Glutamatergic neuron (in vitro differentiated cells): ENCODE measurements around the gene BMPR1B. TPM values are rescaled to one million over a fixed set of nuclear protein-coding genes. Genes with fewer than 3 reads are reported as not detected.

ENCODE experiments used
- DNase-seq: peaks from one replicate; pipeline ENCODE4 v3.0.0; 2022
- H3K27ac Mint-ChIP-seq: one replicate; pipeline ENCODE4 v1.8.0; 2020; ENCODE audit warnings: mild to moderate bottlenecking, mixed read lengths, inconsistent platforms; ENCODE audit not compliant: unreplicated experiment
- H3K27me3 Mint-ChIP-seq: one replicate; pipeline ENCODE4 v1.8.0; 2020; ENCODE audit warnings: mild to moderate bottlenecking, moderate library complexity, mixed read lengths, inconsistent platforms; ENCODE audit not compliant: unreplicated experiment
- H3K36me3 Mint-ChIP-seq: one replicate; pipeline ENCODE4 v1.8.0; 2020; ENCODE audit warnings: mild to moderate bottlenecking, mixed read lengths, inconsistent platforms; ENCODE audit not compliant: unreplicated experiment
- H3K4me1 Mint-ChIP-seq: one replicate; pipeline ENCODE4 v1.8.0; 2020; ENCODE audit warnings: mild to moderate bottlenecking, low read depth, mixed read lengths, inconsistent platforms; ENCODE audit not compliant: unreplicated experiment
- H3K4me3 Mint-ChIP-seq: one replicate; pipeline ENCODE4 v1.8.0; 2020; ENCODE audit warnings: mild to moderate bottlenecking, mixed read lengths, inconsistent platforms; ENCODE audit not compliant: unreplicated experiment
- H3K9me3 Mint-ChIP-seq: one replicate; pipeline ENCODE4 v1.8.0; 2020; ENCODE audit warnings: mild to moderate bottlenecking, moderate library complexity, mixed read lengths, inconsistent platforms; ENCODE audit not compliant: unreplicated experiment
- CTCF ChIP-seq: fragments of 200-600 bp; sonication (generic); IDR thresholded peaks from one replicate; pipeline ENCODE4 v1.5.0; 2021; ENCODE audit not compliant: partially characterized antibody, unreplicated experiment
- total RNA-seq: library from RNA; stranded (reverse); fragmentation: NEBNext Ultra II Directional; extraction: Animal tissue kit (Norgen Biotek cat#: 25700); gene quantifications from one replicate; pipeline ENCODE4 v1.2.1, GENCODE V29; 2021; ENCODE audit not compliant: unreplicated experiment

Gene BMPR1B
- total RNA-seq, 1 donor from 2014 or later = 2.4 TPM

- Mint-ChIP-seq H3K27ac (peak overlapping the region; percentile 77), H3K9me3 (peaks cover 21% of the 10 kb centered on the region), H3K4me3 (peak overlapping the region; percentile 18), H3K4me1 (peaks cover 38% of the 10 kb centered on the region), H3K27me3 (peaks cover 11% of the 10 kb centered on the region), H3K36me3 (no peaks in the 10 kb centered on the region)
- no peak for TF ChIP-seq CTCF
- DNase-seq = peak; percentile 78
Measured at GRCh38 chr4:95190751-95191436, 433.1 kb downstream of the BMPR1B start.

- peaks cover 35% of the 10 kb centered on the region for H3K4me1 Mint-ChIP-seq
- TF ChIP-seq CTCF = no peak
- no peak for DNase-seq
- H3K9me3 Mint-ChIP-seq = peaks cover 20% of the 10 kb centered on the region
- H3K27ac Mint-ChIP-seq = peak overlapping the region; percentile 77
- H3K36me3 Mint-ChIP-seq = no peaks in the 10 kb centered on the region
- no peak overlapping the region for H3K4me3 Mint-ChIP-seq
- H3K27me3 Mint-ChIP-seq = peaks cover 11% of the 10 kb centered on the region
Measured at GRCh38 chr4:95191537-95191936, 433.8 kb downstream of the BMPR1B start.

- Mint-ChIP-seq H3K4me1 (peaks cover 24% of the 10 kb centered on the region), H3K27me3 (peaks cover 8% of the 10 kb centered on the region), H3K36me3 (peaks cover 5% of the 10 kb centered on the region), H3K9me3 (peaks cover 15% of the 10 kb centered on the region), H3K4me3 (peak overlapping the region; percentile 3), H3K27ac (peak overlapping the region; percentile 57)
- no peak for DNase-seq
- no peak for TF ChIP-seq CTCF
Measured at GRCh38 chr4:95193391-95194224, 435.9 kb downstream of the BMPR1B start.

GRCh38 chr4:95197353-95197752, 439.6 kb downstream of the BMPR1B start:
- H3K36me3 Mint-ChIP-seq = peaks cover 10% of the 10 kb centered on the region
- H3K4me3 Mint-ChIP-seq = no peak overlapping the region
- peaks cover 18% of the 10 kb centered on the region for H3K4me1 Mint-ChIP-seq
- H3K9me3 Mint-ChIP-seq = peaks cover 12% of the 10 kb centered on the region
- H3K27ac Mint-ChIP-seq = peak overlapping the region; percentile 24
- H3K27me3 Mint-ChIP-seq = no peaks in the 10 kb centered on the region
- no peak for TF ChIP-seq CTCF
- no peak for DNase-seq

GRCh38 chr4:95198961-95199360, 441.2 kb downstream of the BMPR1B start:
- peaks cover 6% of the 10 kb centered on the region for H3K9me3 Mint-ChIP-seq
- peaks cover 16% of the 10 kb centered on the region for H3K4me1 Mint-ChIP-seq
- peaks cover 10% of the 10 kb centered on the region for H3K36me3 Mint-ChIP-seq
- no peak for DNase-seq
- no peak for TF ChIP-seq CTCF
- no peak overlapping the region for H3K4me3 Mint-ChIP-seq
- no peak overlapping the region for H3K27ac Mint-ChIP-seq
- H3K27me3 Mint-ChIP-seq = no peaks in the 10 kb centered on the region
